ENCODE data around the gene RAD51B. TPM values are rescaled to one million over a fixed set of nuclear protein-coding genes. Genes with fewer than 3 reads are reported as not detected.

Gene RAD51B
- total and polyA plus RNA-seq, 9 donors = 21.6 to 70.1 (median 35.1) TPM

- intact Hi-C loops (cut with DNase I) = no loop called here
- H3K4me1 ChIP-seq (ENCODE audit: insufficient read depth) = peaks cover 2% of the 10 kb centered on the region
These were observed 151.3 kb downstream of the RAD51B start for GRCh38 chr14:67970923-67971322.

DNA sequence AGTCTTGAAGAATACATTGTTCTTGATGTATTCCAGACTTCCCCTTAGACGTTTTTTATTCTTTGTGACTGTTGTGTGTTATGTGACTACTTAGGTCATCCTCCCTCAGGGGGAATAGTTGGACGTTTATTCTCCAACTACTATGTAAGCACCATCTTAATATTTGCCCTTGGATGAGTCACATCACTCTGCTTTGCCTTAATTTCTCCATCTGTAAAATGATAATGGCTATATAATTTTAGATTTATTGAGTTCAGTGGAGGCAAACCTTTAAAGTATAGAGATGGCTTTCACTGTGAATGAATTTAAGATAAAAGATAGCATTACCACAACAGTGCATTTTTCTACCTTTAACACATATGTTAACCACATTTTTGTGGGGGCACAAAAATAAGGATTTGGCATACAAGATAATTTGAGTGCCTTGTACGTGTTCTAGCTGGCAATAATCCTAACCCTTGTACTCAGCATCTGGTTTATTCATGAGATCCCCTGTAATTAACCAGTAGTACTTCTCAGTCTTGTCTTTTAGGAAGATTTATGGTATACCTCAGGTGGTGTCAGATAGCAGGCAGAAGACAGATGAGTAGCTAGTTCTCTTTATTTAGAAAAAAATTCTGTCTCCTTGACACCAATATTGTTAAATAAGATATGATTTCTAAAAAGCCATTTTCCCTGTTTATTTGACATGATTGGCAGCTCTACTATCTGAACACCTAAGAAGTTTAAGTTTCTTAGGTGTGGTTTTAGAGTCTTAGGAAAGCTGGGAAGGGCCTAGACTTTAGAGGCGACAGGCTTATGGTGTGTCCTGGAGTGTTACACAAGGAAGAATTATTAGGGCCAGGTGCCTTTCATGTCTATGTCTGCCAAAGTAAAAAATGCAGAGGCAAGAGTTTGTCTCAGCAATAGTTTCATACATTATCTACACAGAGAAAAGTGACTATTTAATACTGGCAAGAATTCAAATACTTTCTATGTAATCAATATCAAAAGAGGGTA, 152.3 kb downstream of the RAD51B start:
- no peaks in the 10 kb centered on the region for H3K9me3 ChIP-seq
- no peak for DNase-seq
- no peak overlapping the region for H3K4me3 ChIP-seq
- no peaks in the 10 kb centered on the region for H3K27me3 ChIP-seq
- no peaks in the 10 kb centered on the region for H3K36me3 ChIP-seq
- WGBS, 3 donors = 62 to 66% (median 65%) methylated on average over 4 of the region's 4 CpGs
- intact Hi-C loops (cut with DNase I) = no loop called here
- no peak overlapping the region for H3K27ac ChIP-seq
- peaks cover 2% of the 10 kb centered on the region for H3K4me1 ChIP-seq (ENCODE audit: insufficient read depth)
- TF ChIP-seq EP300 (IDR thresholded peaks at IDR 0.05) = no peak
- TF ChIP-seq, protein P1, sequence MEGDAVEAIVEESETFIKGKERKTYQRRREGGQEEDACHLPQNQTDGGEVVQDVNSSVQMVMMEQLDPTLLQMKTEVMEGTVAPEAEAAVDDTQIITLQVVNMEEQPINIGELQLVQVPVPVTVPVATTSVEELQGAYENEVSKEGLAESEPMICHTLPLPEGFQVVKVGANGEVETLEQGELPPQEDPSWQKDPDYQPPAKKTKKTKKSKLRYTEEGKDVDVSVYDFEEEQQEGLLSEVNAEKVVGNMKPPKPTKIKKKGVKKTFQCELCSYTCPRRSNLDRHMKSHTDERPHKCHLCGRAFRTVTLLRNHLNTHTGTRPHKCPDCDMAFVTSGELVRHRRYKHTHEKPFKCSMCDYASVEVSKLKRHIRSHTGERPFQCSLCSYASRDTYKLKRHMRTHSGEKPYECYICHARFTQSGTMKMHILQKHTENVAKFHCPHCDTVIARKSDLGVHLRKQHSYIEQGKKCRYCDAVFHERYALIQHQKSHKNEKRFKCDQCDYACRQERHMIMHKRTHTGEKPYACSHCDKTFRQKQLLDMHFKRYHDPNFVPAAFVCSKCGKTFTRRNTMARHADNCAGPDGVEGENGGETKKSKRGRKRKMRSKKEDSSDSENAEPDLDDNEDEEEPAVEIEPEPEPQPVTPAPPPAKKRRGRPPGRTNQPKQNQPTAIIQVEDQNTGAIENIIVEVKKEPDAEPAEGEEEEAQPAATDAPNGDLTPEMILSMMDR (IDR thresholded peaks at IDR 0.05) = no peak
- TF ChIP-seq POLR2A (IDR thresholded peaks at IDR 0.05) = no peak

More at GRCh38 chr14:67970923-67971322, 151.3 kb downstream of the RAD51B start:
- H3K9me3 ChIP-seq = no peaks in the 10 kb centered on the region
- WGBS, 3 donors = 67 to 74% (median 71%) methylated on average over 4 of the region's 4 CpGs
- H3K36me3 ChIP-seq = no peaks in the 10 kb centered on the region
- H3K27me3 ChIP-seq = no peaks in the 10 kb centered on the region
- no peak overlapping the region for H3K4me3 ChIP-seq
- no peak overlapping the region for H3K27ac ChIP-seq
- no peak for DNase-seq
- no peak for TF ChIP-seq EP300 (IDR thresholded peaks at IDR 0.05)
- TF ChIP-seq, protein P1 (IDR thresholded peaks at IDR 0.05) = no peak
- TF ChIP-seq POLR2A (IDR thresholded peaks at IDR 0.05) = no peak

DNA sequence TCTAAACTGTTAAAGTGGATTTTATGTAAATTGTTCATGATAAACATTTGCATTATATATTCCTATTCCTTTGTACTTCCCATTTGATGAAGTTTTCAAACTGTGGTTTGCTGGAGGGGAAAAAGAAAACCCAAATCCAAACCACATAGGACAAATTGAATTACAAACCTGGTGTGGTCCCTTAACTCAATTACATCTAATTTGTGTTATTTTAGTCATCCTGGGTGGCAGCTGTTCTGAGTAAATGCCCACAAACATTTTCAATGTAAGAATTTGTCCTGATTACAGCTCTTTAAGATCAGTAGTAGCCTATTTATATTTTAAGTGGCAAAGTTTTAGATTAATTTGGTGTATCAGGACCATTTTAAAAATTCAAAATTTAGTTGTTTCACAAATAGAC, 153.9 kb downstream of the RAD51B start:
- Histone ChIP-seq H3K4me3 (no peak overlapping the region), H3K9me3 (no peaks in the 10 kb centered on the region), H3K27me3 (no peaks in the 10 kb centered on the region), H3K4me1 (ENCODE audit: insufficient read depth) (peaks cover 4% of the 10 kb centered on the region), H3K27ac (no peak overlapping the region), H3K36me3 (no peaks in the 10 kb centered on the region)
- intact Hi-C loops (cut with DNase I) = no loop called here
- no peak for DNase-seq
- TF ChIP-seq, protein P1 (IDR thresholded peaks at IDR 0.05) = no peak
- no peak for TF ChIP-seq EP300 (IDR thresholded peaks at IDR 0.05)
- no peak for TF ChIP-seq POLR2A (IDR thresholded peaks at IDR 0.05)

GRCh38 chr14:67975470-67975869, 155.9 kb downstream of the RAD51B start:
- WGBS, 3 donors = 93 to 94% (median 93%) methylated on average over 6 of the region's 6 CpGs
- no peak for DNase-seq
- Histone ChIP-seq H3K27ac (no peak overlapping the region), H3K9me3 (no peaks in the 10 kb centered on the region), H3K4me3 (no peak overlapping the region), H3K36me3 (no peaks in the 10 kb centered on the region), H3K4me1 (ENCODE audit: insufficient read depth) (peaks cover 4% of the 10 kb centered on the region), H3K27me3 (no peaks in the 10 kb centered on the region)
- TF ChIP-seq, protein P1 (IDR thresholded peaks at IDR 0.05) = no peak
- TF ChIP-seq EP300 (IDR thresholded peaks at IDR 0.05) (no peak), POLR2A (IDR thresholded peaks at IDR 0.05) (no peak)
- intact Hi-C loops (cut with DNase I) = no loop called here

Data from ovary (tissue), 9 donors.